HepG2 (cell line): ENCODE measurements around the gene CBX2. TPM values are rescaled to one million over a fixed set of nuclear protein-coding genes. Genes with fewer than 3 reads are reported as not detected.
A peak's percentile ranks its signal among the peaks of the same experiment; 100 is the strongest.

ENCODE experiments used
- CTCF ChIP-seq: sonication (generic); formaldehyde crosslinking; IDR thresholded peaks from 2 replicates; pipeline ENCODE4 v1.5.0; 2020; ENCODE audit warnings: mild to moderate bottlenecking, missing genetic modification reagents, moderate library complexity
- ERF ChIP-seq: IDR thresholded peaks from 2 replicates; pipeline ENCODE4 v1.6.1; 2018; ENCODE audit warnings: missing biosample characterization, missing genetic modification reagents
- GATAD1 ChIP-seq: IDR thresholded peaks from 2 replicates; pipeline ENCODE4 v1.6.1; 2016; ENCODE audit warnings: missing genetic modification reagents, missing compliant biosample characterization
- GATAD2A ChIP-seq: IDR thresholded peaks from 2 replicates; pipeline ENCODE4 v1.6.1; 2016
- GPN1 ChIP-seq: sonication (generic); formaldehyde crosslinking; IDR thresholded peaks from 2 replicates; pipeline ENCODE4 v1.5.1; 2020; ENCODE audit warnings: missing genetic modification reagents, borderline replicate concordance
- JUN ChIP-seq: sonication (generic); formaldehyde crosslinking; IDR thresholded peaks from 2 replicates; pipeline ENCODE4 v1.4.0; 2020; ENCODE audit warnings: mild to moderate bottlenecking, missing genetic modification reagents
- KLF11 ChIP-seq: IDR thresholded peaks from 2 replicates; pipeline ENCODE4 v1.6.1; 2016; ENCODE audit warnings: missing compliant biosample characterization
- KLF15 ChIP-seq: sonication (generic); formaldehyde crosslinking; IDR thresholded peaks from 2 replicates; pipeline ENCODE4 v1.8.1; 2023; ENCODE audit warnings: borderline replicate concordance, mild to moderate bottlenecking, inconsistent platforms, missing genetic modification reagents, mixed read lengths
- NBN ChIP-seq: fragments of 450-650 bp; conservative IDR thresholded peaks from 2 replicates; pipeline ENCODE4 v1.6.1; 2017
- SIN3B ChIP-seq: fragments of 150-350 bp; IDR thresholded peaks from 2 replicates; pipeline ENCODE4 v1.6.1; 2014; ENCODE audit warnings: low read length
- SMAD3 ChIP-seq: sonication (generic); formaldehyde crosslinking; IDR thresholded peaks from 2 replicates; pipeline ENCODE4 v1.4.0; 2020; ENCODE audit warnings: missing genetic modification reagents
- SOX5 ChIP-seq: IDR thresholded peaks from 2 replicates; pipeline ENCODE4 v1.6.1; 2016; ENCODE audit warnings: borderline replicate concordance
- UBTF ChIP-seq: sonication (generic); formaldehyde crosslinking; IDR thresholded peaks from 2 replicates; pipeline ENCODE4 v1.4.0; 2020; ENCODE audit warnings: mild to moderate bottlenecking, missing genetic modification reagents
- ZNF136 ChIP-seq: sonication (generic); formaldehyde crosslinking; IDR thresholded peaks from 2 replicates; pipeline ENCODE4 v1.8.1; 2022; ENCODE audit warnings: low read depth, mild to moderate bottlenecking, moderate library complexity, missing genetic modification reagents
- ZNF260 ChIP-seq: sonication (generic); formaldehyde crosslinking; IDR thresholded peaks from 2 replicates; pipeline ENCODE4 v1.4.0; 2020; ENCODE audit warnings: missing genetic modification reagents, low read depth, mild to moderate bottlenecking, borderline replicate concordance
- ZNF567 ChIP-seq: sonication (generic); formaldehyde crosslinking; IDR thresholded peaks from 2 replicates; pipeline ENCODE4 v1.8.1; 2023; ENCODE audit warnings: mild to moderate bottlenecking, missing genetic modification reagents, borderline replicate concordance
- ZNF670 ChIP-seq: sonication (generic); formaldehyde crosslinking; IDR thresholded peaks from 2 replicates; pipeline ENCODE4 v1.8.0; 2022; ENCODE audit warnings: mild to moderate bottlenecking, missing genetic modification reagents, borderline replicate concordance
- ZNF709 ChIP-seq: sonication (generic); formaldehyde crosslinking; IDR thresholded peaks from 2 replicates; pipeline ENCODE4 v1.5.0; 2020; ENCODE audit warnings: mild to moderate bottlenecking, missing genetic modification reagents
- ZNF747 ChIP-seq: sonication (generic); formaldehyde crosslinking; IDR thresholded peaks from 2 replicates; pipeline ENCODE4 v1.8.1; 2023; ENCODE audit warnings: missing genetic modification reagents, mild to moderate bottlenecking, borderline replicate concordance
- ZNF768 ChIP-seq: sonication (generic); formaldehyde crosslinking; IDR thresholded peaks from 2 replicates; pipeline ENCODE4 v1.4.0; 2020; ENCODE audit warnings: missing genetic modification reagents
- ZNF776 ChIP-seq: sonication (generic); formaldehyde crosslinking; IDR thresholded peaks from 2 replicates; pipeline ENCODE4 v1.4.0; 2020; ENCODE audit warnings: mild to moderate bottlenecking, missing genetic modification reagents
- ZNF781 ChIP-seq: sonication (generic); formaldehyde crosslinking; IDR thresholded peaks from 2 replicates; pipeline ENCODE4 v1.5.1; 2020; ENCODE audit warnings: borderline replicate concordance, mild to moderate bottlenecking, missing genetic modification reagents; ENCODE audit errors: not compliant biosample characterization
- ZNF891 ChIP-seq: sonication (generic); formaldehyde crosslinking; IDR thresholded peaks from 2 replicates; pipeline ENCODE4 v1.5.0; 2020; ENCODE audit warnings: mild to moderate bottlenecking, missing genetic modification reagents
- polyA plus RNA-seq, 8 experiments: library from polyadenylated mRNA; depleted of rRNA in 3 of 8; stranded (reverse) in 7 of 8; unstranded in 1 of 8; fragments of >200 nt; fragmentation: Illumina TruSeq in 4 of 8; extraction: Trizol in 4 of 8; gene quantifications; 2 replicates each; pipeline versions ENCODE4 v1.2.1 to v1.2.3, GENCODE V29; 2011 to 2016; ENCODE audit warnings: low read depth in 4 of 8, missing spikeins in 1 of 8, mixed read lengths in 1 of 8; ENCODE audit not compliant: insufficient read depth in 1 of 8
- total RNA-seq, 5 experiments: library from RNA; depleted of rRNA; stranded (reverse); fragments of >200 nt; fragmentation: Illumina TruSeq; extraction: Trizol; gene quantifications; 2 replicates each; pipeline ENCODE4 v1.2.3, GENCODE V29; 2016; ENCODE audit warnings: low read depth in 1 of 5
- TF ChIP-seq, protein P1 (sequence below): sonication (generic); formaldehyde crosslinking; IDR thresholded peaks from 2 replicates; pipeline ENCODE4 v1.4.0; 2020; ENCODE audit warnings: missing genetic modification reagents
- TF ChIP-seq, protein P2 (sequence below): IDR thresholded peaks from 2 replicates; pipeline ENCODE4 v1.6.1; 2016; ENCODE audit warnings: mild to moderate bottlenecking, missing biosample characterization, missing genetic modification reagents

The CBX2 gene
- total and polyA plus RNA-seq, 2 of the 13 experiments (the other 11 are each of a cell fraction or from before 2014, with no cell fraction given) = 14.5 to 31.1 TPM

DNA sequence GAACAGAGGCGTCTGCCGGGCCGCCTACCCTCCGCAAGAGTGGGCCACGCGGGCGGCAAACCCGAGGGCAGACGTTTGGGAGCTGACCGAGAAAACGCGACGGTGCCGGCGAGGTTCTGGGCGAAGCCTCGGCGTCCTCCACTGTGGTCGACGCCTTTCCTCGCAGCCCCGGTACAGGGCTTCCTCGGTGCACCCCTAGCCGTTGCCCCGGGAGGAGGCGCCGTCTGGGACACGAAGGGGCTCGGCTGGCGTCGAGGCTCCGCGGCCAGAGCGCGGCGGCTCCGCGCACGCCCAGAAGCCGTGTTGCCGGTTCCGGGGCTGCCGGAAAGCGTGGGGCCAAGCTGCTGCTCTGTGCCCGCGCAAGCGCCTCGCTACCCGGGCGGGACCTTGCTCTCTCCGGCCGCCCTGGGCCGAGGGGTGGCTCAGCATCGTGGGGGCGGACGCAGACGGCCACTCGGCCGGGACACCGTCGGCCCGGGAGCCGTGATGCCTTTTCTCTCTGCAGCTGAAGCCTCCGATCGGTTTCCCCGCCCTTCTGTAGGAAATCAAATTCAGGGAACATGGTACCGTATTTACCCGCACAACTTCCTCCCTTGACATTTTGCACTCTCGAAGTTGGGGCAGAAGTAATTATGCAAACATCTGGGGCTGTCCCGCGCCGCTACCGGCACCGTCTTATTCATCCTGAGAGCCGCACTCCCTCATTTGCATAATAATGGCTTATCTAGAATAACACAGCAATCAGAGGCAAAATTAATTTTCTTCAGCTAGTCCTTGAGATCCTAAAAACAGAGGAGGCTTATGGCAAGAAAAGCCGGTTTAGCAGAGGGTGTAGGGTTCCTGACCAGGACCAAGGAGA is 26.3 kb downstream of the CBX2 start (continued):
- TF ChIP-seq UBTF = peak; percentile 97
- peak; percentile 28; the same call in 1 of the 2 replicates for TF ChIP-seq ZNF136
- TF ChIP-seq GATAD1 = peak; percentile 58; the same call in 1 of the 2 replicates
- TF ChIP-seq SMAD3 (CRISPR knock-in tag) = peak; percentile 61; the same call in 1 of the 2 replicates
- TF ChIP-seq SOX5 (CRISPR knock-in tag) = peak; percentile 53; the same call in 1 of the 2 replicates
- peak; percentile 90 for TF ChIP-seq ERF (CRISPR knock-in tag)
- TF ChIP-seq ZNF747 (CRISPR knock-in tag) = 0 out of 2 replicates have a peak, but pooled peaks have one; percentile 48
- TF ChIP-seq, protein P1, sequence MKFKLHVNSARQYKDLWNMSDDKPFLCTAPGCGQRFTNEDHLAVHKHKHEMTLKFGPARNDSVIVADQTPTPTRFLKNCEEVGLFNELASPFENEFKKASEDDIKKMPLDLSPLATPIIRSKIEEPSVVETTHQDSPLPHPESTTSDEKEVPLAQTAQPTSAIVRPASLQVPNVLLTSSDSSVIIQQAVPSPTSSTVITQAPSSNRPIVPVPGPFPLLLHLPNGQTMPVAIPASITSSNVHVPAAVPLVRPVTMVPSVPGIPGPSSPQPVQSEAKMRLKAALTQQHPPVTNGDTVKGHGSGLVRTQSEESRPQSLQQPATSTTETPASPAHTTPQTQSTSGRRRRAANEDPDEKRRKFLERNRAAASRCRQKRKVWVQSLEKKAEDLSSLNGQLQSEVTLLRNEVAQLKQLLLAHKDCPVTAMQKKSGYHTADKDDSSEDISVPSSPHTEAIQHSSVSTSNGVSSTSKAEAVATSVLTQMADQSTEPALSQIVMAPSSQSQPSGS (CRISPR knock-in tag) = 0 out of 2 replicates have a peak, but pooled peaks have one; percentile 42
- peak; percentile 77; the same call in 1 of the 2 replicates for TF ChIP-seq ZNF670 (CRISPR knock-in tag)
- no peak for TF ChIP-seq SIN3B
- TF ChIP-seq ZNF260 (CRISPR knock-in tag) = no peak
- no peak for TF ChIP-seq KLF11 (CRISPR knock-in tag)
- TF ChIP-seq ZNF776 (CRISPR knock-in tag) = peak; percentile 99
- peak; percentile 97 for TF ChIP-seq ZNF709
- TF ChIP-seq JUN (CRISPR knock-in tag) = peak; percentile 62; the same call in 1 of the 2 replicates
- TF ChIP-seq GPN1 (CRISPR knock-in tag) = no peak
- no peak for TF ChIP-seq CTCF (CRISPR knock-in tag)
- no peak for TF ChIP-seq ZNF781
- peak; percentile 61; the same call in 1 of the 2 replicates for TF ChIP-seq ZNF768 (CRISPR knock-in tag)
- no peak for TF ChIP-seq NBN
- TF ChIP-seq KLF15 (CRISPR knock-in tag) = peak; percentile 85; the same call in 1 of the 2 replicates
- peak; percentile 90 for TF ChIP-seq ZNF891 (CRISPR knock-in tag)
- TF ChIP-seq, protein P2, sequence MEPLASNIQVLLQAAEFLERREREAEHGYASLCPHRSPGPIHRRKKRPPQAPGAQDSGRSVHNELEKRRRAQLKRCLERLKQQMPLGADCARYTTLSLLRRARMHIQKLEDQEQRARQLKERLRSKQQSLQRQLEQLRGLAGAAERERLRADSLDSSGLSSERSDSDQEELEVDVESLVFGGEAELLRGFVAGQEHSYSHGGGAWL (CRISPR knock-in tag) = peak; percentile 95
- TF ChIP-seq ZNF567 (CRISPR knock-in tag) = no peak
- TF ChIP-seq GATAD2A (CRISPR knock-in tag) = no peak
